Mucosa of descending colon (tissue), 3 donors: ENCODE results near the gene RNF141. TPM values are rescaled to one million over a fixed set of nuclear protein-coding genes. Genes with fewer than 3 reads are reported as not detected.

Source experiments
- ATAC-seq: fragments of 200-7000 bp; cut with Tn5 transposase; one replicate; pipeline ENCODE4 v1.9.1; 2020; ENCODE audit warnings: mild to moderate bottlenecking, moderate library complexity
- DNase-seq, 3 donors: peaks; one replicate each; pipeline ENCODE4 v3.0.0-alpha.2; 2020
- H3K36me3 ChIP-seq: fragments of 200-600 bp; one replicate; pipeline ENCODE4 v1.8.0; 2021; ENCODE audit warnings: low read depth, mild to moderate bottlenecking
- H3K4me1 ChIP-seq: fragments of 200-600 bp; one replicate; pipeline ENCODE4 v1.8.0; 2021; ENCODE audit warnings: low read depth, mild to moderate bottlenecking
- H3K4me3 ChIP-seq: fragments of 200-600 bp; one replicate; pipeline ENCODE4 v1.8.0; 2021; ENCODE audit warnings: mild to moderate bottlenecking
- H3K9me3 ChIP-seq: fragments of 200-600 bp; one replicate; pipeline ENCODE4 v1.8.0; 2021; ENCODE audit warnings: mild to moderate bottlenecking
- intact Hi-C, 2 donors: fragments of 100-400 bp; cut with DNase I in 1 of 2; cut with micrococcal nuclease in 1 of 2; formaldehyde crosslinking; loops; one replicate each; pipeline versions ENCODE4 v1.11.0 to v1.11.1; 2022; cut with DNase I, micrococcal nuclease
- total RNA-seq, 3 donors: library from RNA; stranded (reverse); fragmentation: NEBNext Ultra II Directional in 2 of 3; extraction: Animal tissue kit (Norgen Biotek cat#: 25700) in 2 of 3; gene quantifications; one replicate each; pipeline versions ENCODE4 v1.2.1 to v1.2.4, GENCODE V29; 2021 to 2023
- TF ChIP-seq, protein P1 (sequence below): fragments of 200-600 bp; IDR thresholded peaks from one replicate; pipeline ENCODE4 v1.8.0; 2022; ENCODE audit warnings: antibody characterized with exemption, mild to moderate bottlenecking
- donor health status: DM: no; HTN: no; CAD: no; lungs with moderate emphysema.
- donor health status: DM: no; HTN: no; CAD: no.
- donor health status: DM: no; HTN: yes; CAD: no.

Gene RNF141
- total RNA-seq, 3 donors from 2014 or later: 32.8 to 35.5 (median 34.7) TPM

DNA sequence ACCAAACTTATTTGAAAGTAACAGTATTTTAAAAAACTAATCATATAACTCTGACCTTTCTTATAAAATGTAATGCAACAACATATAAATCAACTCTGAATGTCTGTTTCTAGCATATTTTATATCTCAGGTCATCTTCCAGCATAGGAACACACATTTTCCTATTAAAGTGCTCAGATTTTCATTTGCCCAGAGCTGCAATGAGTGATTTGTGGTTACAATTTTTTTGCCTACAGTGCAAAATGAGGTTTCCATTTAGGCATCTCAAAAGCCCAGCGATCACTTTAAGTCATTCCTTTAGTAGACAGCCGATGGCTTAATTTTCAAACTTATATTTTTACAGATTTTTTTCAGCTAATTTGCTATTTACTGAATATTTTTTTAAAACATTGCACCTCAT, 26.5 kb upstream of the RNF141 start:
- Histone ChIP-seq H3K9me3 (no peaks in the 10 kb centered on the region), H3K4me1 (no peaks in the 10 kb centered on the region), H3K4me3 (no peak overlapping the region), H3K36me3 (no peaks in the 10 kb centered on the region)
- intact Hi-C loops: no loop called here
- no peak for ATAC-seq
- TF ChIP-seq, protein P1, sequence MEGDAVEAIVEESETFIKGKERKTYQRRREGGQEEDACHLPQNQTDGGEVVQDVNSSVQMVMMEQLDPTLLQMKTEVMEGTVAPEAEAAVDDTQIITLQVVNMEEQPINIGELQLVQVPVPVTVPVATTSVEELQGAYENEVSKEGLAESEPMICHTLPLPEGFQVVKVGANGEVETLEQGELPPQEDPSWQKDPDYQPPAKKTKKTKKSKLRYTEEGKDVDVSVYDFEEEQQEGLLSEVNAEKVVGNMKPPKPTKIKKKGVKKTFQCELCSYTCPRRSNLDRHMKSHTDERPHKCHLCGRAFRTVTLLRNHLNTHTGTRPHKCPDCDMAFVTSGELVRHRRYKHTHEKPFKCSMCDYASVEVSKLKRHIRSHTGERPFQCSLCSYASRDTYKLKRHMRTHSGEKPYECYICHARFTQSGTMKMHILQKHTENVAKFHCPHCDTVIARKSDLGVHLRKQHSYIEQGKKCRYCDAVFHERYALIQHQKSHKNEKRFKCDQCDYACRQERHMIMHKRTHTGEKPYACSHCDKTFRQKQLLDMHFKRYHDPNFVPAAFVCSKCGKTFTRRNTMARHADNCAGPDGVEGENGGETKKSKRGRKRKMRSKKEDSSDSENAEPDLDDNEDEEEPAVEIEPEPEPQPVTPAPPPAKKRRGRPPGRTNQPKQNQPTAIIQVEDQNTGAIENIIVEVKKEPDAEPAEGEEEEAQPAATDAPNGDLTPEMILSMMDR: no peak
- no peak for DNase-seq

DNA sequence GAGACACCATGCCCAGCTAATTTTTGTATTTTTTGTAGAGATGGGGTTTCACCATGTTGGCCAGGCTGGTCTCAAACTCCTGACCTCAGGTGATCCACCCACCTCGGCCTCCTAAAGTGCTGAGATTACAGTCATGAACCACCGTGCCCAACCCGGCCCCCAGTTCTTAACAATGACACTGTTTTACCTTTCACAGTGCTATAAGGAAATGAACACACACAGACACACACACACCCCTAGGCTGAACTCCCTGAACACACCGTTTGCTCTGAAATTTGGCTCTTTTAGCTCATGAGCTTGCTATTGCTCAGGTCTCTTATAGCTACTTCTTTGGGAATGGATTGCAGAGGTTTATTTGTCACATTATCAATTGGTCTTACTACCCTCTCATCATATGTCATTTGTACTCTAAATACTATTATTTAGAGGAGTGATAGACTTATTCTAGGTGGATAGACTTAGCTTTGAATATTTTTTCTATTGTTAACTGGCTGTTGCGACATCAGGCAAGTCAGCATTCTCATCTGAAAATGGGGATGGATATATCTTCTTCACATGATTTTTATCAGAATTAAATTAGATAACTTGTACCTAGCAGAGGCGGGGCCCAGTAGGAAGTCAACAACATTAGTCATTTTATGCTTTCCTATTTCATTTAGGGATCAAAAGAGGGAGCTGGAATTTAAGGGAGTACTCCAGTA, 25.4 kb upstream of the RNF141 start:
- Histone ChIP-seq H3K4me3 (no peak overlapping the region), H3K4me1 (no peaks in the 10 kb centered on the region), H3K9me3 (no peaks in the 10 kb centered on the region), H3K36me3 (no peaks in the 10 kb centered on the region)
- DNase-seq (no peak), ATAC-seq (peak; percentile 69)
- intact Hi-C loops: no loop called here
- TF ChIP-seq, protein P1: no peak

- Histone ChIP-seq H3K4me1 (no peaks in the 10 kb centered on the region), H3K9me3 (no peaks in the 10 kb centered on the region), H3K4me3 (no peak overlapping the region), H3K36me3 (no peaks in the 10 kb centered on the region)
- TF ChIP-seq, protein P1: no peak
- ATAC-seq: no peak
- DNase-seq: no peak
- intact Hi-C loops: no loop called here
Observed at GRCh38 chr11:10565493-10565892, 24.5 kb upstream of the RNF141 start.

DNA sequence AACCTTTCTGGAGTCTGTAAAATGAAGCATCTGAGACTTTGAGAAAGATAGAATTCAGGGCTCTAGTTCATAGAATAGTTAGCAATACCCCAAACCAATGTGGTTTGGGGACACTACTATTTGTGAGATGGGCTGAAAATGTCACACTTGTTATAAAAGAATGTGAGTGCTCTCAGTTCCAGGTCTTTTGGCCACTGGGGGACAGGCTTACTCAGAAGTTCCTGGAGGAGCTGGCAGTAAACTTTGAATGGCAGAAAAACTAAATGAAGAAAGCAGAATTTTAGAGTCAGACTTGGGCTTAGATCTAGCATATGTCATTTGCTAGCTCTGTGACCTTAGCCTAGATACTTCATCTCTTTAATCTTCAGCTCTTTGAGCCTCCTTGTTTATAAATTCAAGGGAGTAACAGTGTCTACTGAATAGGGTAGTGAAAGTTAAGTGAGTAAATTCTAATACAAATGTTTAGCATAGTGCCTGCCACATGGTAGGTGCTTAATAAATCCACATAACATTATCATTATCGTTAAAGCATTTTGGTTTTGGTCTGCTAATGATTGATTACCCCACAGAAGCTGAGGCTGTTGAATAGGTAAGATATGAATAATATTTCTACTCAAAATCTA, 23.8 kb upstream of the RNF141 start:
- DNase-seq (no peak), ATAC-seq (no peak)
- H3K36me3 ChIP-seq: no peaks in the 10 kb centered on the region
- H3K4me3 ChIP-seq: no peak overlapping the region
- no peaks in the 10 kb centered on the region for H3K9me3 ChIP-seq
- TF ChIP-seq, protein P1: no peak
- H3K4me1 ChIP-seq: no peaks in the 10 kb centered on the region
- intact Hi-C loops: no loop called here

DNA sequence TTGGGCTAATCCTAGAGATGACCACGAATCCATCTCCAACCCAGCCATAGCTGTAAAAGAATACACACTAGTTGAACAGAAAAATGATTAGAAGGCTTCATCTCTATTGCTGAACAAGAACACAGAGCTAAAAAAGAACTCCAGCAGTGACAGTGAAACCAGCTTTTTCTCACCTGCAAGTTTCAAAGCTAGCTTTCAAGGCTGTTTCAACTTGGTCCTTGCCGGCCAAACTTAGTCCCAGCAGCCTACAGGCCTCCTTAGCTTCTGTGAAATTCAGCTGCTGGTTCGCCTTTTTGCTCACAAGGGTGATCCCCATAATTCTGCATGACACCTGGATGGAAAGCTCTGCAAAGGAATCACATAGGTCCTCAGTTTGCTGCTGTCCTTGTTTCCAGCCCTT, 23.0 kb upstream of the RNF141 start:
- ATAC-seq (no peak), DNase-seq (no peak)
- Histone ChIP-seq H3K4me1 (no peaks in the 10 kb centered on the region), H3K4me3 (no peak overlapping the region), H3K36me3 (no peaks in the 10 kb centered on the region), H3K9me3 (no peaks in the 10 kb centered on the region)
- intact Hi-C loops: no loop called here
- TF ChIP-seq, protein P1: no peak
